NCI-H1105 treated with DMSO at 0.1 percent for 48 hours (cell line): ENCODE results near the gene ICE2.

Experiments used
- DNase-seq: peaks from one replicate; lab custom pipeline; 2025; lab: John Stamatoyannopoulos, UW

Gene ICE2, protein sequence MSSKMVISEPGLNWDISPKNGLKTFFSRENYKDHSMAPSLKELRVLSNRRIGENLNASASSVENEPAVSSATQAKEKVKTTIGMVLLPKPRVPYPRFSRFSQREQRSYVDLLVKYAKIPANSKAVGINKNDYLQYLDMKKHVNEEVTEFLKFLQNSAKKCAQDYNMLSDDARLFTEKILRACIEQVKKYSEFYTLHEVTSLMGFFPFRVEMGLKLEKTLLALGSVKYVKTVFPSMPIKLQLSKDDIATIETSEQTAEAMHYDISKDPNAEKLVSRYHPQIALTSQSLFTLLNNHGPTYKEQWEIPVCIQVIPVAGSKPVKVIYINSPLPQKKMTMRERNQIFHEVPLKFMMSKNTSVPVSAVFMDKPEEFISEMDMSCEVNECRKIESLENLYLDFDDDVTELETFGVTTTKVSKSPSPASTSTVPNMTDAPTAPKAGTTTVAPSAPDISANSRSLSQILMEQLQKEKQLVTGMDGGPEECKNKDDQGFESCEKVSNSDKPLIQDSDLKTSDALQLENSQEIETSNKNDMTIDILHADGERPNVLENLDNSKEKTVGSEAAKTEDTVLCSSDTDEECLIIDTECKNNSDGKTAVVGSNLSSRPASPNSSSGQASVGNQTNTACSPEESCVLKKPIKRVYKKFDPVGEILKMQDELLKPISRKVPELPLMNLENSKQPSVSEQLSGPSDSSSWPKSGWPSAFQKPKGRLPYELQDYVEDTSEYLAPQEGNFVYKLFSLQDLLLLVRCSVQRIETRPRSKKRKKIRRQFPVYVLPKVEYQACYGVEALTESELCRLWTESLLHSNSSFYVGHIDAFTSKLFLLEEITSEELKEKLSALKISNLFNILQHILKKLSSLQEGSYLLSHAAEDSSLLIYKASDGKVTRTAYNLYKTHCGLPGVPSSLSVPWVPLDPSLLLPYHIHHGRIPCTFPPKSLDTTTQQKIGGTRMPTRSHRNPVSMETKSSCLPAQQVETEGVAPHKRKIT

DNA sequence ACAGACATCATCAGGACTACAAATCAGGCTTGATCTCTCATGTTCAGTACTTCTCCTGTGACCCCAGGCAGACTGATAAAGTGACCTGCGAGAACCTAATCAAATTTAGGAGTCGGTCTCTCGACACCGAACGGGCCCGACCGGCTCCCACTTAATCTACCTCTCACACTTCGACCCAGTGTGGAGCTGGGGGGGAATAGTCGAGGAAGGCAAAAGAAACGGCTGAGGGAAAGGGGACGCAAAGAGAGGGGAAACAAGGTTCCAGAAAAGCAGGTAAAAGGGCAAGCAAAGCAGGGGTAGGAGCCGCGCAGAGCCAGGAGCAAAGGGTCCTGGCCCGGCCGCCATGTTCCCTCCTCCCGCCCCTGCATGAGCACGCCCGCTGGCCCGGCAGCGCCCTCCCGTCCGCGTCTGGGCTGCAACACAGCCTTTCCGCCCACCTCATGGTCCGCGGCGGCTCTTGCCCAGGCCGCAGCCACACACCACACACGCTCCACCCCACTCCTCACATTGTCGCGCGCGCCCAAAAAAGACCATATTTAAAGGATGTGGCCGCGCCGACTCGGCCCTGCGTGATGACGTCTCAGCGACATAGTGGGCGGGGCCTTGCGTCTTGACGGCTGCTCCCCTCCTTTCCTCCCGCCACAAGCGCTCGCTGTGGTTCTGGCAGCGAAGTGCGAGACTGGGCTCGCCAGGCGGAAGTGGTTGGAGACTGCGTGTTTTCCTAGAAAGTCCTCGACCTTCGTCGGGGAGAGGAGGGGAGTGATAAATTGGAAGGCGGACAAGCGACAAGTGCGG lies at the start of gene ICE2:
Gene ICE2 (minus strand): TSS at position 577 of the 795 bp plus-strand sequence. CDS start 1,165 bp downstream, outside the sequence.
- DNase-seq: peak; percentile 97

DNA sequence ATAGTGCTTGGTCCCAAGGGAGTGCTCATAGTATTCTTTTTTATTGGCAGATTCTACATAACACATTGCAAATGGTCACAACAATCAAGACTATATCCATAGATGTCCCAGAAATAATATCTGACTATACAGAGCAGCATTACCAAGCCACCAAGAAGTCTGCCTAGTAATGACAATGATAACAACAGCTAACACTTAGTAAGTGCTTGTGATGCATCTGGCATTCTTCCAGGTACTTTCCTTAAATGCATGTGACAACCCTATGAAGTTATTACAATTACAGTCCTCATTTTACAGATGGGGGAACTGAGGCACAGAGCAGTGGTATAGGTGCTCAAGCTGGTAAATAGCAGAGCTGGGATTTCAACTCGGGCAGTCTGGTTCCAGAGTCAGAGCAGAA lies 49.6 kb upstream of the ICE2 start:
- no peak for DNase-seq

GRCh38 chr15:60527456-60527855 lies 48.5 kb upstream of the ICE2 start:
- no peak for DNase-seq

- peak; percentile 88 for DNase-seq
These were observed 47.2 kb upstream of the ICE2 start for GRCh38 chr15:60526127-60526616.

- DNase-seq: no peak
These were observed 46.5 kb upstream of the ICE2 start for GRCh38 chr15:60525341-60526039.

DNA sequence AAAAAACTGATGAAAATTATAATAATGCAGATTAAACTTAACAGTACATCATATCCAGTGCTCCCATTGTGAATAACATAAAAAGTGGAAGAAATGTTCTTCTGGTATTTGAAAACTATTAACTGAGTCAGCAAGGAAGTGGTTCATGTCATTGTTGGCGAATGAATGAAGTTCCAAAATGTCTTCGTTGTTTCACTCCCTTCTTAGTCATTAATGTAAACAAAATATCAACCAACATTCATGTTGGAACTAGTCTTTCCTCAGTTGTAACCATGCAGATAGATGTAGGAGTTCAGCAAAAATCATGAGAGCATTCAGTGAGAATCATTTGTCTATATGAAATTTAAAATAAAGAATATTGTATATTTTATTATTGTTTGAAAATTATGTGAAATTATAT lies 44.1 kb upstream of the ICE2 start:
- DNase-seq: no peak

- DNase-seq: peak; percentile 74
These were observed 42.0 kb upstream of the ICE2 start for GRCh38 chr15:60520825-60521368.

DNA sequence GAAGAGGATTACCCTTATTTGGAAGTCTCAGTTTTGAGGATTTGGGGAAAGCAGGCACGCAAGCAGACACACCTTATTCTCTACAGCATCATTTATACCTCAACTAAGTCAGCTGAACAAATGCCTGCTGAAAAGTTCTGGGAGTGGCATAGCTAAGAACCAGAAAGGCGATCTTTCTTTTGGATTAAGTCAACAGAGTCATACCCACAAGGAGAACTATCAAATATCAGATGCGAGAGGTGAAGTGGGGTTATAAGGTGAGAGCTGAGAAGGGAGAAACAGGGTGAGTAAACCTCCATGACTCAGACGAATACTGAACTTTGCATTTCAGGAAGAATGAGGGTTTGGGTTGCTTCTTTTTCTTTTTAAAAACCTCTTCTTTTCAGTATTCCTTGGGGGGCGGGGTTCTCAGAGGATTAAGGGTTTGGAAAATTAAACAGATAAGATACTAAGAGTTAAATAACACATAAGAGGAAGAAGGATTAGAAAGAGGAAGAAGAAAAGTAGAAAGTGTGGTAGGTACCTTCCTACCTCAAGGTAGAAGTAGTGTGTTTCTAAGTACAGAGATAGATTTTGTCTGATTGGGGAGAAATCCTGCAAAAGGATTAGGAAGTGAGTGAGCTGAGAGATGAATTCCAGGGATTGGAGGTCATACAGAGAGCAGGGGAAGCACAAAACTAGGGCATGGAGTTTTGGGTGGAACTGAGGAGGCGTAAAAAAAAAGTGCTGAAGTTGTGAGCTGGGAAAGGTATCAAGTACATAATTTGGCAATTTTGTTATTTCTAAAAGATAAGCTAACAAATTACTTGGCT lies 41.3 kb upstream of the ICE2 start:
- no peak for DNase-seq

DNA sequence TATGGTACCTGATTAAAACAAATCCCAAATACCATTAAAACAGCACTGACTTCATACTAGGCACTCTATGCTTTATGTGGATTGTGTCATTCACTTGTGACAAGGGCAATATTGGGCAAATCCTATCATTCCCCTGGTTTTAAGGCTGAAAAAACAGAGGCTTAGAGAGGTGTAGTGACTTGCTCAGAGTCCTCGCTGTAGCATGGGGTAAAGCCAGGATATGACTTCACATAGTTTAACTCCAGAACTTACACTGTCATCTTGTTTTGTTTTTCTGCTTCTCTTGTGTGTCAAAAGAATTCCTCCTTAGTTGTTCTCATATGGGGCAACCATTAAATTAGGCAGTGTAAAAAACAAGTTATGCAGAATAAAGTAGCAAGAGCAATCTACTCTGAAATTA lies 40.3 kb upstream of the ICE2 start:
- DNase-seq: no peak

DNA sequence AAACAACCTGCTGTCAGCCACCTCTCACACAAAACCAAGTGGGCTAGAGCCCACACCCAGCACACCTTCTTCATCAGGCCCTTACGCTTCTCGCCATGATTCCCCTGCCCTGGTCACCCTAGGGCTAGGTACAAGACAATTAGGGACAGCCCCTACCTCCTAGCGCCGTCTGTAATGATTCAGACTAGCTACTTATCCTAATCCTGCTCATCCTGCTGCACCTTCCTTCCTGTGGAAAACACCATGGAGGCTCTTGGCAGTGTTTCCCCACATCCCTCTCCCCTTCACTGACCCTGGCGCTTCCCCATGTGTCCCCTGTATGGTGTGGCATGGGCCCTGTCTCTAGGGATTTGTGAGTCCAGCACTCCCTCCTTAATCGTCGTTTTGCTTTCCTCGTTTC lies 39.6 kb upstream of the ICE2 start:
- no peak for DNase-seq

- DNase-seq: no peak
These were observed 35.4 kb upstream of the ICE2 start for GRCh38 chr15:60514261-60514881.

- no peak for DNase-seq
These were observed 34.7 kb upstream of the ICE2 start for GRCh38 chr15:60513676-60514075.

DNA sequence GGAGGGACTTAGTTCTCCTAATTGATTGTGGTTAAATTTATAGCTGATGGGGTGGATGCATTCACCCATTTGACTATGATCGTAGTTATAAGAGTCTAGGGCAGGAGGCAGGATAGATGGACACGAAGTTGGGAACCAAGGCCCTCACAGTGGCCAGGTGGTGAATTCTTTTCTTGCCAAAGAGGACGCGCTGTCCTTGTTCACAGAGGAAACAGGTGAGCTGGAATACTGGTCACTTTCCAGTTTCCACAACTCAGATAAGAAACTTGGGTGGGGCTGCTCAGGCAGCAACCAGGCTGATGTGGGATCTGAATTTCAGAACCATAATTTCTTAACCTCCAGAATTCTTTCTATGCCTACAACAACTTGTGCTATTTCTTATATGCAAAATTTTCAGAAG lies 34.0 kb upstream of the ICE2 start:
- DNase-seq: no peak

- no peak for DNase-seq
These were observed 32.5 kb upstream of the ICE2 start for GRCh38 chr15:60511351-60512031.

DNA sequence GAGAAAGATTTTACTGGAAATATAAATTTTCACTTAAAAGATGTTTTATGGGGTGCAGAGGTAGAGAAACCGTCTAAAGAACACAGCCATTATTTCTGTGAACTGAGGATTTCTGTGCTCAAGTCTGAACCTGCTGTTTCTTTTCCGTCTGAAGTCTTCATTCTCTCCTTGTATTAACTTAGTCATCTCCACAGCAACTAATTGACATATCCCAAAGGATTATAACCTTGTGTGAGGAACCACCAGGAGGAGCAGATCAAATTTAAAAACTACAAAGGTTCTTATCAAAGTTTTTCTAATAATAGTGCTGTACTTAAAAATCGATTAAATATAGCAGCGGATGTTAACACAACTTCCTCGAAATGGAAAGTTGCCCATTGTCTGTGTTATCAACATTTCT lies 31.1 kb upstream of the ICE2 start:
- DNase-seq: no peak

DNA sequence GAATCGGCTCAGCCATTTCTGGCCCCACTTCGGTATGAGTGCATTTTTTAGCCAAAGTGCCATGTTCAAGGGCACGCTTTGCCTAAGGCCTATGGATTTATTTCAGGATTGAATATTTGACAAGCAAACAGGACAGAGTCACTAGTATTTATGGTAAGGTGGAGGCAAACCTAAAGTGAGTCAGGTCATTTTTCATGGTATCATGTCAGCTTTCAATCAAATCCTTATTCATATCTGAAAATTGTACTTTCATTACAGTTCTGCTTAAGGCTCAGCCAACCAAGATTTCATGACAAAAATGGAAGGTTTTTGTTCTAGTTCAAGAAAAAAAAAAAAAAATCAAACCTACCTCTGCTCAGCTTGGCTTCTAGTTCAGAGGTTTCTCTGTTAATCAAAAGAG lies 30.5 kb upstream of the ICE2 start:
- DNase-seq: no peak

- DNase-seq: no peak
These were observed 29.5 kb upstream of the ICE2 start for GRCh38 chr15:60508442-60508841.

- DNase-seq: peak; percentile 85
These were observed 28.9 kb upstream of the ICE2 start for GRCh38 chr15:60507596-60508424.
